Osteocyte (in vitro differentiated cells): ENCODE measurements around the gene RGS8. TPM values are rescaled to one million over a fixed set of nuclear protein-coding genes. Genes with fewer than 3 reads are reported as not detected.

ENCODE experiments used
- DNase-seq: peaks from one replicate; pipeline ENCODE4 v3.0.0; 2021; ENCODE audit warnings: mixed read lengths; ENCODE audit not compliant: unreplicated experiment; ENCODE audit errors: extremely low spot score
- H3K27ac Mint-ChIP-seq: one replicate; pipeline ENCODE4 v1.8.0; 2021; ENCODE audit warnings: mild to moderate bottlenecking, mixed read lengths; ENCODE audit not compliant: unreplicated experiment
- H3K27me3 Mint-ChIP-seq: one replicate; pipeline ENCODE4 v1.8.0; 2021; ENCODE audit warnings: mixed read lengths; ENCODE audit not compliant: unreplicated experiment
- H3K36me3 Mint-ChIP-seq: one replicate; pipeline ENCODE4 v1.8.0; 2021; ENCODE audit warnings: mixed read lengths; ENCODE audit not compliant: unreplicated experiment
- H3K4me1 Mint-ChIP-seq: one replicate; pipeline ENCODE4 v1.8.0; 2021; ENCODE audit warnings: mixed read lengths; ENCODE audit not compliant: unreplicated experiment
- H3K4me3 Mint-ChIP-seq: one replicate; pipeline ENCODE4 v1.8.0; 2021; ENCODE audit warnings: mild to moderate bottlenecking, moderate library complexity, mixed read lengths; ENCODE audit not compliant: unreplicated experiment
- H3K9me3 Mint-ChIP-seq: one replicate; pipeline ENCODE4 v1.8.0; 2021; ENCODE audit warnings: mixed read lengths; ENCODE audit not compliant: unreplicated experiment
- CTCF ChIP-seq: fragments of 200-600 bp; sonication (generic); IDR thresholded peaks from 2 replicates; pipeline ENCODE4 v1.5.0; 2021; ENCODE audit warnings: antibody characterized with exemption, mild to moderate bottlenecking, moderate library complexity
- total RNA-seq: library from RNA; stranded (reverse); gene quantifications from 2 replicates; pipeline ENCODE4 v1.2.1, GENCODE V29; 2021

Gene RGS8
- total RNA-seq, 1 donor from 2014 or later: not detected

DNA sequence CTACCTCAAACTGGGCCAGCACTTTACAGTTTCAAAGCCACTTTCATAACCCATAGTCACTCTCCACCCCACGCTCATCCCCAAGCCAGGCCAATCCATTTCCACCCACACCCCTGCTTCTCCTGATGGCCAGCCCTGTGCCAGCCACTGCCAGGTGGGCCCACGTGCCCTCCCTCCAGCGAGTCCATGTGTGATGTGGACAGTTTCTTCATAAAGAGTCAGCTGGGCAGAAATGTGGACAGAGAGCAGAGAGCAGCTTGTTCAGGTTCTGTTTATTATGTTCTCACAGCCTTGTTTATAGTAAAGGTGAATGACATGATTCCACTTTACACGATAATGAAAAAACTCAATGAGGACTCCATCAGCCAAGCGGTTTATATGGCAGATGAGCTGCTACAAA is 42.8 kb downstream of the RGS8 start:
- Mint-ChIP-seq H3K9me3 (no peaks in the 10 kb centered on the region), H3K36me3 (no peaks in the 10 kb centered on the region), H3K27me3 (no peaks in the 10 kb centered on the region)

DNA sequence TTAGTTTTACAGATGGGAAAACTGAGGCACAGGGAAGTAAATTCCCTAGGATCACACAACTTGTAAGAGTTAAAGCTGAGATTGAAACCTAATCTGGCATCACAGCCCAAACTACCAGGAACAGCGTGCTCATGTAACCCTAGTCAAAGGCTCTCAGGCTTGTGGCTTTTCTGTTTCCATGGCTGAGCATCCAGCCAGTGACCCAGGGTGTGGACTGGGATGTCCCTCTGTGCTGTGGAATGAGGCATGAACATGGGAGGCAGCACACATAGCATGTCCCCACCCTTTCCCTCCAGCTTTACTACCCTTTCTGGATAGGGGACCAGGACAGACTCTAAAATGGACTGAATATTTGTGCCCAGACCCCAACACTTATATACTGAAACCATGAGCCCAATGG is 45.1 kb downstream of the RGS8 start:
- Mint-ChIP-seq H3K27me3 (peaks cover 2% of the 10 kb centered on the region), H3K4me3 (no peak overlapping the region), H3K27ac (no peak overlapping the region), H3K9me3 (no peaks in the 10 kb centered on the region), H3K36me3 (no peaks in the 10 kb centered on the region), H3K4me1 (peaks cover 5% of the 10 kb centered on the region)
- no peak for DNase-seq
- TF ChIP-seq CTCF: no peak

More for the DNA sequence above, 42.8 kb downstream of the RGS8 start:
- TF ChIP-seq CTCF: no peak
- no peak for DNase-seq
- Mint-ChIP-seq H3K4me1 (peaks cover 5% of the 10 kb centered on the region), H3K4me3 (no peak overlapping the region), H3K27ac (peak overlapping the region; percentile 2)

DNA sequence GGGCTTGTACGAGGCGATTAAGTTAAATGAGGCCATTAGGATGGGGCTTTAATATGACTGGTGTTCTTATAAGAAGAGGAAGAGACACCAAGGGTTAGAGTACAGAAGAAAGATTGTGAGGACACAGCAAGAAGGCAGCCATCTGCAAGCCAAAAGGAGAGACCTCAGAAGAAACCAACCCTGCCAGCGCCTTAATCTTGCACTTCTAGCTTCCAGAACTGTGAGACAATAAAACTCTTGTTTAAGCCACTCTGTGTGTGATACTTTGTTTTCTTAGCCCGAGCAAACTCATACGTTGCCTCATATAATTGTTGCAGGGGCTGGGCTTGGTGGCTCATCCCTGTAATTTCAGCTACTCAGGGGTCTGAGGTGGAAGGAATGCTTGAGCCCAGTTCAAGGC is 46.6 kb downstream of the RGS8 start:
- Mint-ChIP-seq H3K4me3 (no peak overlapping the region), H3K27ac (no peak overlapping the region), H3K36me3 (no peaks in the 10 kb centered on the region), H3K4me1 (peaks cover 11% of the 10 kb centered on the region), H3K9me3 (no peaks in the 10 kb centered on the region), H3K27me3 (peaks cover 2% of the 10 kb centered on the region)
- TF ChIP-seq CTCF: no peak
- DNase-seq: no peak

GRCh38 chr1:182635871-182636270 is 48.5 kb downstream of the RGS8 start:
- H3K36me3 Mint-ChIP-seq: peaks cover 2% of the 10 kb centered on the region
- H3K9me3 Mint-ChIP-seq: no peaks in the 10 kb centered on the region
- peaks cover 2% of the 10 kb centered on the region for H3K27me3 Mint-ChIP-seq

More at GRCh38 chr1:182635871-182636270, 48.5 kb downstream of the RGS8 start:
- no peak for TF ChIP-seq CTCF
- Mint-ChIP-seq H3K4me1 (peaks cover 7% of the 10 kb centered on the region), H3K27ac (no peak overlapping the region), H3K4me3 (no peak overlapping the region)
- DNase-seq: no peak

Other genes starting within 250 kb of the RGS8 start
- gene RGSL1, start 234.4 kb downstream of the RGS8 start, total RNA-seq: not detected in 2 replicates
- gene RNASEL, start 95.3 kb downstream of the RGS8 start, total RNA-seq: 4.2 and 4.5 TPM in 2 replicates
- gene RGS16, start 80.2 kb downstream of the RGS8 start, total RNA-seq: 0.48 and 1.1 TPM in 2 replicates
- gene NPL, start 105.2 kb upstream of the RGS8 start, total RNA-seq: 4.0 and 4.2 TPM in 2 replicates
- gene DHX9, start 154.8 kb upstream of the RGS8 start, total RNA-seq: 137 and 146 TPM in 2 replicates